GM12878 (cell line): ENCODE data around the gene FKBP9. TPM values are rescaled to one million over a fixed set of nuclear protein-coding genes. Genes with fewer than 3 reads are reported as not detected.

Experiments
- ATAC-seq: fragments of 200-7000 bp; cut with Tn5 transposase; 3 replicates; pipeline ENCODE4 v1.9.1; 2020; ENCODE audit warnings: mild to moderate bottlenecking, moderate library complexity
- BruUV-seq: library from RNA; stranded (reverse); fragments of 400-500 nt; replicated peaks from 2 replicates; lab custom pipeline; 2021; lab: Mats Ljungman, UMichigan
- CTCF ChIA-PET: fragments of 300-600 bp; sonication (Branson Sonifier 250); formaldehyde crosslinking; extraction: SDS; loops from one replicate; lab custom pipeline; 2021; ENCODE audit warnings: inconsistent platforms; lab: Yijun Ruan, JAX
- POLR2A ChIA-PET: fragments of 350-600 bp; formaldehyde crosslinking; extraction: SDS; loops from one replicate; lab custom pipeline; 2021; ENCODE audit warnings: inconsistent platforms; lab: Charles Lee
- RAD21 ChIA-PET: fragments of 300-600 bp; sonication (Branson Sonifier 250); formaldehyde crosslinking; loops from one replicate; lab custom pipeline; 2023; ENCODE audit warnings: antibody characterized with exemption; ENCODE audit not compliant: unreplicated experiment; lab: Charles Lee
- SMC1A ChIA-PET: fragments of 300-600 bp; sonication (Branson Sonifier 250); formaldehyde crosslinking; loops from one replicate; lab custom pipeline; 2023; ENCODE audit not compliant: unreplicated experiment, uncharacterized antibody; lab: Charles Lee
- DNase-seq: peaks from one replicate; pipeline ENCODE4 v3.0.0-alpha.2; 2011; ENCODE audit warnings: low read depth, low spot score
- FAIRE-seq: peaks from 3 replicates; lab custom pipeline; 2011; peaks lifted over from hg19 to GRCh38; lab: Jason Lieb, UNC
- H2AFZ ChIP-seq: 2 replicates; pipeline ENCODE4 v1.6.0; 2011; ENCODE audit warnings: low read depth, low read length, control low read depth; ENCODE audit not compliant: control insufficient read depth
- H3K27ac ChIP-seq: 2 replicates; pipeline ENCODE4 v1.5.1; 2011; ENCODE audit warnings: control low read depth; ENCODE audit not compliant: control insufficient read depth, insufficient read depth
- H3K27me3 ChIP-seq, 2 experiments: replicated peaks in 1 of 2; 2 replicates each; pipeline versions ENCODE4 v1.6.0 to v1.6.1; 2011; ENCODE audit warnings: low read length in 1 of 2; ENCODE audit not compliant: control insufficient read depth in 2 of 2, insufficient read depth in 2 of 2
- H3K36me3 ChIP-seq, 2 experiments: 2 replicates each; pipeline ENCODE4 v1.5.1; 2011; ENCODE audit warnings: low read length in 1 of 2; ENCODE audit not compliant: control insufficient read depth in 2 of 2, insufficient read depth in 2 of 2
- H3K4me1 ChIP-seq: 2 replicates; pipeline ENCODE4 v1.6.1; 2011; ENCODE audit warnings: mild to moderate bottlenecking, low read length, moderate library complexity, mixed read lengths; ENCODE audit not compliant: control insufficient read depth, insufficient read depth
- H3K4me2 ChIP-seq: 2 replicates; pipeline ENCODE4 v1.6.0; 2011; ENCODE audit warnings: control low read depth; ENCODE audit not compliant: control insufficient read depth, insufficient read depth
- H3K4me3 ChIP-seq: fragments of 200-600 bp; sonication (generic); 2 replicates; pipeline ENCODE4 v1.5.1; 2016
- H3K79me2 ChIP-seq: 2 replicates; pipeline ENCODE4 v1.6.0; 2011; ENCODE audit warnings: low read length; ENCODE audit not compliant: control insufficient read depth, insufficient read depth
- H3K9ac ChIP-seq: 2 replicates; pipeline ENCODE4 v1.8.0; 2011; ENCODE audit warnings: low read length, control low read depth, mixed read lengths; ENCODE audit not compliant: control insufficient read depth, insufficient read depth
- H3K9me3 ChIP-seq: replicated peaks from 3 replicates; pipeline ENCODE4 v1.5.1; 2011; ENCODE audit warnings: mild to moderate bottlenecking, low read length; ENCODE audit not compliant: control insufficient read depth, insufficient read depth
- H4K20me1 ChIP-seq: 2 replicates; pipeline ENCODE4 v1.6.0; 2011; ENCODE audit not compliant: control insufficient read depth, insufficient read depth
- BACH1 ChIP-seq: fragments of 450-650 bp; IDR thresholded peaks from 2 replicates; pipeline ENCODE4 v1.6.1; 2017; ENCODE audit warnings: mild to moderate bottlenecking, borderline replicate concordance
- GATAD2B ChIP-seq: fragments of 450-650 bp; conservative IDR thresholded peaks from 2 replicates; pipeline ENCODE4 v1.6.1; 2017; ENCODE audit warnings: low read depth, mild to moderate bottlenecking, moderate library complexity
- POLR2A ChIP-seq: IDR thresholded peaks from 2 replicates; pipeline ENCODE4 v1.6.1; 2011; ENCODE audit warnings: low read depth, mild to moderate bottlenecking, low read length
- RAD21 ChIP-seq: IDR thresholded peaks from 2 replicates; pipeline ENCODE4 v1.6.1; 2011; ENCODE audit warnings: mild to moderate bottlenecking, low read depth, low read length, moderate library complexity; ENCODE audit not compliant: insufficient read depth
- YY1 ChIP-seq: IDR thresholded peaks from 2 replicates; pipeline ENCODE4 v1.6.1; 2011; ENCODE audit warnings: low read depth, mild to moderate bottlenecking, low read length
- ZBED1 ChIP-seq: IDR thresholded peaks from 2 replicates; pipeline ENCODE4 v1.6.1; 2016; ENCODE audit warnings: borderline replicate concordance
- ZNF384 ChIP-seq: IDR thresholded peaks from 2 replicates; pipeline ENCODE4 v1.6.1; 2012; ENCODE audit warnings: low read depth, mild to moderate bottlenecking, low read length, improper control_type of control experiment, borderline replicate concordance
- ZNF592 ChIP-seq: fragments of 450-650 bp; IDR thresholded peaks from 2 replicates; pipeline ENCODE4 v1.6.1; 2017; ENCODE audit warnings: mild to moderate bottlenecking, moderate library complexity
- WGBS: methylation state at CpG from one replicate; pipeline ENCODE4 v1.1.6; 2016; ENCODE audit warnings: low lambda C conversion rate; ENCODE audit not compliant: insufficient replicate concordance, insufficient coverage; ENCODE audit errors: missing lambda C conversion rate; 5-methylcytosine and 5-hydroxymethylcytosine counted together
- in situ Hi-C: fragments of 300-500 bp; cut with MboI; formaldehyde crosslinking; loops from 9 replicates; pipeline ENCODE4 v1.14.3; 2018; ENCODE audit warnings: mixed read lengths
- intact Hi-C: fragments of 100-400 bp; cut with micrococcal nuclease; formaldehyde crosslinking; loops from one replicate; pipeline ENCODE4 v1.14.2; 2022; ENCODE audit not compliant: unreplicated experiment
- polyA plus RNA-seq, 11 experiments: library from polyadenylated mRNA; depleted of rRNA in 4 of 11; unstranded in 6 of 11; stranded (reverse) in 5 of 11; fragments of >200 nt; fragmentation: Nextera tagmentation in 4 of 11; fragmentation: Illumina TruSeq in 1 of 11; extraction: Ambion mirVana in 4 of 11; extraction: Trizol in 1 of 11; gene quantifications; 1 replicate in 1 of 11; 2 replicates in 10 of 11; pipeline versions ENCODE4 v1.2.1 to v1.2.3, GENCODE V29; 2011 to 2016; ENCODE audit warnings: inconsistent platforms in 2 of 11, missing spikeins in 2 of 11, low read depth in 1 of 11
- total RNA-seq, 4 experiments: library from RNA; depleted of rRNA in 3 of 4; stranded (reverse); fragments of >200 nt in 3 of 4; fragmentation: Illumina TruSeq in 1 of 4; extraction: Trizol in 1 of 4; gene quantifications; 2 replicates each; pipeline versions ENCODE4 v1.2.1 to v1.2.3, GENCODE V29; 2013 to 2021

Gene FKBP9
- total and polyA plus RNA-seq, 10 of the 15 experiments (the other 5 are each of a cell fraction or from before 2014, with no cell fraction given), result 0.04 to 6.6 (median 2.6) TPM

- TF ChIP-seq ZNF384, result peak; percentile 44; the same call in 1 of the 2 replicates
Measured at GRCh38 chr7:33044986-33045385, 87.7 kb downstream of the FKBP9 start (continued).

GRCh38 chr7:33048257-33048656 is 91.0 kb downstream of the FKBP9 start:
- H3K9me3 ChIP-seq, result peaks cover 4% of the 10 kb centered on the region; the same call in 2 of the 3 replicates
- H4K20me1 ChIP-seq, result no peaks in the 10 kb centered on the region
- no peaks in the 10 kb centered on the region for H3K27me3 ChIP-seq
- ChIA-PET SMC1A (interaction anchor here (1.2 to 2.6 kb wide), 7 partner anchors 8 to 201 kb away, joined by 3 to 22 read pairs (median 7); no protein-coding TSS in a partner anchor), RAD21 (interaction anchor here (1.2 to 2.7 kb wide), 3 partner anchors 8 to 60 kb away, joined by 3 to 12 read pairs (median 12); partner anchors contain the start of genes NT5C3A and RP9), POLR2A (interaction anchor here (0.8 to 0.9 kb wide), 2 partner anchors 11 to 12 kb away, joined by 3 read pairs; no protein-coding TSS in a partner anchor), CTCF (interaction anchor here (0.7 to 3.9 kb wide), 8 partner anchors 8 to 202 kb away, joined by 3 to 30 read pairs (median 8); no protein-coding TSS in a partner anchor)
- intact Hi-C loops, result no loop called here
- no peaks in the 10 kb centered on the region; a peak in 2 of 4 replicates for H3K36me3 ChIP-seq
- WGBS, result 97% methylated on average over 3 of the region's 3 CpGs
- no peak for DNase-seq
- no peak overlapping the region for H2AFZ ChIP-seq
- peaks cover 87% of the 10 kb centered on the region for H3K79me2 ChIP-seq
- no TSS peak for BruUV-seq
- H3K4me2 ChIP-seq, result no peak overlapping the region
- no peak overlapping the region for H3K4me3 ChIP-seq
- H3K4me1 ChIP-seq, result peaks cover 18% of the 10 kb centered on the region; the same call in 1 of the 2 replicates
- in situ Hi-C loops, result no loop called here
- no peak for FAIRE-seq
- no peak for TF ChIP-seq ZBED1
- no peak overlapping the region for H3K27ac ChIP-seq
- no peak for ATAC-seq
- H3K9ac ChIP-seq, result no peak overlapping the region

GRCh38 chr7:33048704-33049103 is 91.5 kb downstream of the FKBP9 start:
- no TSS peak for BruUV-seq
- no peak overlapping the region for H3K4me3 ChIP-seq
- intact Hi-C loops, result no loop called here
- H3K9ac ChIP-seq, result no peak overlapping the region
- ChIA-PET RAD21 (interaction anchor here (1.2 to 2.7 kb wide), 3 partner anchors 8 to 60 kb away, joined by 3 to 12 read pairs (median 12); partner anchors contain the start of genes NT5C3A and RP9), SMC1A (interaction anchor here (1.0 to 2.6 kb wide), 8 partner anchors 8 to 201 kb away, joined by 3 to 22 read pairs (median 6); no protein-coding TSS in a partner anchor), CTCF (interaction anchor here (0.7 to 3.9 kb wide), 10 partner anchors 8 to 202 kb away, joined by 3 to 30 read pairs (median 8); no protein-coding TSS in a partner anchor), POLR2A (interaction anchor here (0.8 to 0.9 kb wide), 2 partner anchors 12 kb away, joined by 3 read pairs; no protein-coding TSS in a partner anchor)
- no peaks in the 10 kb centered on the region for H4K20me1 ChIP-seq
- peaks cover 21% of the 10 kb centered on the region; the same call in 1 of the 2 replicates for H3K4me1 ChIP-seq
- no peaks in the 10 kb centered on the region; a peak in 2 of 4 replicates for H3K36me3 ChIP-seq
- WGBS, result 100% methylated on average over 1 of the region's 1 CpG
- ATAC-seq (no peak), FAIRE-seq (no peak), DNase-seq (no peak)
- peaks cover 4% of the 10 kb centered on the region; the same call in 2 of the 3 replicates for H3K9me3 ChIP-seq
- no peaks in the 10 kb centered on the region for H3K27me3 ChIP-seq
- H3K4me2 ChIP-seq, result no peak overlapping the region
- peaks cover 87% of the 10 kb centered on the region for H3K79me2 ChIP-seq
- in situ Hi-C loops, result no loop called here
- no peak overlapping the region for H2AFZ ChIP-seq
- H3K27ac ChIP-seq, result no peak overlapping the region
- TF ChIP-seq GATAD2B (no peak), POLR2A (no peak), ZNF592 (no peak), RAD21 (no peak), BACH1 (no peak), YY1 (no peak)
